Activated CD4-positive, CD25-positive, alpha-beta regulatory T cell treated with anti-CD3 and anti-CD28 coated beads, Interleukin-2, amount 50 U/mL, for 72 hours (primary cell): ENCODE results near the gene BANF2.

Experiments
- DNase-seq: peaks from one replicate; pipeline ENCODE4 v3.0.0; 2021

BANF2 gene

GRCh38 chr20:17711267-17711627 is 11.5 kb downstream of the BANF2 start:
- no peak for DNase-seq

DNA sequence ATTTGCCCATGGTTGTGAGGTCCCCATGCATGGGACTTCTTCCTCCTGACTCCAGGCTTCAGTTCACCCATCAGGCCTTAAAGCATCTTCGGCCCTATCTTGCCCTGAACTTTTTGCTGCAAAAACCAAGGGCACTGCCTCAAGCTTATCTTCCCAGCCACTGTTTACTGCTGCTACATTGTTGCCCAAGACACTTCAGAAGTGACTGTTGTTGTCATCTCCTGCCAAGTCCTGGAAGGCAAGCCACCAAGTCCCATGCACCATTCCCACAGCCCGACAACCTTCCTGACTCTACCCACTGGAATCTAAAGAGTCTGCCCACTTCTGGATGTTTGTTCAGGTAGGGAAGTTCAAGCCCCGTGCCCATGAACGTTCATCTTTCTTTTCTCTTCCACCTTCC is 12.4 kb downstream of the BANF2 start:
- no peak for DNase-seq

DNA sequence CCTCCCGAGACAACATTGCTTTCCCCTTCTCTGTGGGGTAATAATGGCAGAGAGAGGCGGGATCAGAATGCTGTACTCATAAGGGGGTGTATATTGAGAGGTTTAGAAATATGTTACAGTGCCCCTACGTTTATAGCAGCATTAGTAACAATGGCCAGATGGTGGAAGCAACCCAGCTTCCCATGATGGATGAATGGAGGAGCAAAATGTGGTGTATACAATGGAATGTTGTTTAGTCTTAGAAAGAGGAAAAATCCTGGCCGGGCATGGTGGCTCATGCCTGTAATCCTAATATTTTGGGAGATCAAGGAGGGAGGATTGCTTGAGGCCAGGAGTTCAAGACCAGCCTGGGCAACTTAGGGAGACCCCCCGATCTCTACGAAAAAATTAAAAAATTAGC is 12.9 kb downstream of the BANF2 start:
- no peak for DNase-seq

GRCh38 chr20:17714597-17714996 is 14.8 kb downstream of the BANF2 start:
- no peak for DNase-seq

DNA sequence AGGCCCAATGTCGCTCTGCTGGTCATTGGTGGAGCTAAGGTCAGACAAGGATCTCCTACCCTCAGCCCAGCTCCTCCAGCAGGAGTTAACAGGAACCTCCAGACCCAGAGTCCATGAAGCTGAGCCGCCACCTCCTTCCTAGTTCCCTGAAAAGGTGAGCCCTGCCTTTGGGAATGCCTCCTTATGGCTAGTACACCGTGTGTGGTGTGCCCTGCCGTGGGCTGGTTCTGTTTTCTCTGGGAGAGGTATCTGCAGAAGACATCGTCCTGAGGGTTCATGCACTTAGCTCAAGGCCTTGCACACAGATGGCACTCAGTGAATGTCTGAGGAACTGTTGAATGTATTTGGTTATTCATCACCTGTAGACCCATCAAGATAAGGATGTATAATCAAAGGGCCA is 15.3 kb downstream of the BANF2 start:
- no peak for DNase-seq

- DNase-seq = no peak
These were observed 16.6 kb downstream of the BANF2 start for GRCh38 chr20:17716331-17716730.

DNA sequence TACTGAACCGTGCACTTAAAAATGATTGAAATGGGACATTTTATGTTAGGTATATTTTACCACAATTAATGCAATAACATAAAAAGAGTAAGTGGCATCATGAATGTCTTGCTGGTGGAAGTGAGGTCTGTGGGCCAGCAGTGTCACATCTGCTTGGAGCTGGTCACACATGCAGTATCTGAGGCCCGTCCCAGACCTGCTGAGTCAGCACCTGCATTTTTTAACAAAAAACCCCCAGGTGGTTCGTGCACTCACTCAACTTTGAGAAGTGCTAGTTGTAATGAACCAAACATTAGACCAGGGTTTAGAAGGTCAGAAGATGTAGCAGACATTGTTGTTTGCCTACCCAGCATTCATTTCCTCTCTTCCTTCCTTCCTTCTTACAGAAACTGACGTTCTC is 21.0 kb downstream of the BANF2 start:
- DNase-seq = no peak

DNA sequence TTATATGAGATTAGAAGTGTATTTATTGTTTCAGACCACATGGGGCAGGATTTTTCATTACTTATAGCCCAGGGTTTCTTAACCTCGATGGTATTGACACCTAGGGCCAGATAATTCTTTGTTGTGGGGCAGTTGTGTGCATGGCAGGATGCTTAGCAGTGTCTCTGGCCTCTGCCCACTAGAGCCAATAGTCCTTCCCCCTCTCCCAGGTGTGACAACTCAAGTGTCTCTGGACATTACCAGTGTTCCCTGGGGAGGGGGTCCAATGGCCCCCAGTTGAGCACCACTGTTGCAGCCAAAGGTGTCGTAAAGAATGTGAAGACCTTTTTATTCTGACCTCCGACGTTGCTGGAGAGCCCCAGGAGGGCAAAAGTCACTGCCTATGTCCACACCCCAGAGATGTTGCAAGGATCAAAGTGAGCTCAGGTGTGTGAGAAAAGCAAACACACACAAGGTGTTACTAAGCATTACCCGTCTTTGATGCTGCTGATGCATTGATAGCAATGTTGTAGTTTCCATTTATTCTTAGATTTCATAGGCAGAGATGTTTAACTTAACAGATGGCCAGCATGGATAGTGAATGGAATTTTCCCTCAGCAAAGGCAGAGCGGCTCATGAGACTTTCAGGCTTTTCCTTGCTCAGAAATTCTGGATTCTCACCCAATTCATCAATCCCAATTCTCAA is 22.2 kb downstream of the BANF2 start:
- DNase-seq = no peak

DNA sequence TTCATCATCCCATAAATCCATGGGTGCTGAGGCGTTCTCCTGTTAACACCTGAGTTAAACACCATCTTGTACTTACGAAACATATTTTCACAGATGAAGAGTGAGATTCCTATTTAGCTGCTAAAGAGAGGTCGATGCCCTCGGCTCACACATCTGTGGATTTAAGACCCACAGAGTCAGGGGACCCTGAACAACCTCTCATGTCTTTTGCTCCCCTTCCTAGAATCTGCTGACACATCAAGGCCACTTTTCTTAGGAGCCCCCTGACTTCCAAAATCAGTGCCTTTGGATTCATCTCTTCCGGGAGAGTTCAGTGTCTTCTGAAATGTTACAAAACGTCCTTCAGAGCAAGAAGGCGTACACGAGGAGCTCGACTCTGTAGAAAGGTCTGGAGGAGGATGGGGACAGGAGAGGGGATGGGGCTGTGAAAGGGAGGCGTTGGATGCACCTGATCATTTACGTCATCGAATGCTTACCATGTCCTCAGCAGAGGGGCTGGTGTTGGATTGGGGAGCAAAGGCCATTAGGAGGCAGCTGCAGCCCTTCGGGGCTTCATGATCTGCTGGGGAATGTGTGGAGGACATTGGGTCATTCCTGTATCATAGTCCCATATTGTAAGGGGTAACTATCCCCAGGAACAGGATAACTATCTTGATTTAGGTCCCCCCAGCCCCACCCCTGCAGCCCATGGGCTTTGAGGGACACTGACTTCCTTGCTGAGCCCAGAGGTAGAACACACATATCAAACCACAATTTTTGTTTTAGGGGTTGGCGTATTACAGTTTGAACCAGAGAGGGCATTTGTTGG is 22.9 kb downstream of the BANF2 start:
- no peak for DNase-seq

DNA sequence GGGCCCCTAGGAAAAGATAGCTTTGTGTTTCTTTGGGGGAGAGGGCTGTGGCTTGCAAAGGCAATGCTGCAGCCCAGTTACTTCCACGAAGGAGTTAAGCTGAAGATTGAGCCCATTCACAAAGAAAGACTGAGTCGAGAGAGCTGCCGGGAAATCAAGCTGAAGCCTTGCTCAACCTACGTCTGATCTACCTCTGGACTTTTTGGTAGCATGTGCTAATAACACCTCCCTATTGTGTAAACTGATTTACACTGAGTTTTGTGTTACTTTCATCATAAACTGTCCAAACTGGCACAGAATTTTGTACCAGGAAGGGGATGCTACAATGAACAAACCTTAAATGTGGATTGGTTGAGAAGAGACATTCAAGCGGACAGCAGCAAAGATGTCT is 23.5 kb downstream of the BANF2 start:
- DNase-seq = no peak

DNA sequence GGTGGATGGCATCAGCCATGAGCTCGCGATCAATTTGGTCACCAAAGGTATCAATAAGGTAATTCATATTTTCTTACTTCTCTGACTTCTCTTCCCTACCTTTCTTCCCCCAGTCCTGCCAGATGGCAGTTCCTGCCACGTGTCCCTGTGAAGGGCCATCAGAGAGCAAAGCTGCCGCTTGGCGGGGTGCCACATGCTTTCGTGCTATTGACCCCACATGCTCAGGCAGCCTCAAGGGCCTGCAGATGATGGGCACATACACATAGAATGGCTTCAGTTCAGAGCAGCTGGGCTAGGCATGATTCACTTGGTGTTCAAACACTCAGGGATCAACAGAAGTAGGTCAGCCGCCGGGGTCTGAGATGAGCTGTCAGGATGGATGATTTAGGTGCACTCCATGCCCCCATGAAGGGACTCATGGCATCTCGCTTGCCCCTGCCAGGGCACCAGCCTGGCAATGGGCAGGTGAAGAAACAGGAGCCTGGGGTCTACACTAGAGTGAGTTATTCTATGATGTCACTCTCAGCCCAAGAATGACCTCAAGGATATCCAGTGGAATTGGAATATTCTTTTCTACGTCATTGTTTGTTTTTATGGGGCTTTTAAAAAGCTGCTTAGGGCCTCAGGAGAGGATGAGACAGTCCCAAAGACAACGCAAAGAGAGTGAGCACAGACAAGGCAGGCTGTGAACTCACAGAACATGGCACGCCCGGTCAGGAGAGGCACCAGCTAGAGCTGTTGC is 25.5 kb downstream of the BANF2 start:
- no peak for DNase-seq

GRCh38 chr20:17726902-17727301 is 27.1 kb downstream of the BANF2 start:
- no peak for DNase-seq

DNA sequence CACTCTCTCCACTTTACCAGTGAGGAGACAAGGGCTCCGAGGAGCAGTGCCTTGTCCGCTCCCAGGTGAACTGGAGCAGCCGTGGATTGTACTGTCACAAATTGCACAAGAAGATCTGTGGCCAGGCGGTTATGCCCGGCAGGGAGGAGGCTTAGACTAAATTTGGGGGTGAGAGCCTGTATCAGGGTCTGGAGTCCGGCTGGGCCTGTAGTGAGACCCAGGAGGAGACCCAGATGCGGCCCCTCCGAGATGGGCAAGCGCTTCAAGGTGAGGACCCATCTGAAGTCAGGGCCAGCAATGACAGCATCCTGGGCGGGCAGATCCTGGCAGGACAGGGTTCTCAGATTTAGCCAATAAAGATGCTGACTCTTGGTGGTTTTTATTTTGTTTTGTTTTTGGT is 27.6 kb downstream of the BANF2 start:
- DNase-seq = no peak

DNA sequence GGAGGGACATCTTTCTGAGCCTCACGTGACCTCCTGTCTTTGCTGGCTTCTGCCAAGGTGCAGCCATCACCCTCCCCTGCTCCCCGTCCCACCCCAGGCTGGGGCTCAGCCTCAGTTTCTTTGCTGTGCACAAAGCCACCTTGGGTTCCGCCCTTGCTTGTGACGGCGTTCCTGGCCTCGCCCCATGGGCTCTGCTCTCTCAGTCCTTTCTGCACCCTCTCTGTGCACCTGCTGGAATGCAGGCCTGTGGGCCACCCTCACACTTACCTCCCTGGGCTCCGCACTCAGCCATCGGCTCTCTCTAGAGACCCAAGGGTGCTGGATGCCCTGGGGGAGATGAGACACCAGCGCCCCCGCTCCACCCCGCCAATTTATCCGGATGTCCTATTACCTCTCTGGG is 28.3 kb downstream of the BANF2 start:
- no peak for DNase-seq

DNA sequence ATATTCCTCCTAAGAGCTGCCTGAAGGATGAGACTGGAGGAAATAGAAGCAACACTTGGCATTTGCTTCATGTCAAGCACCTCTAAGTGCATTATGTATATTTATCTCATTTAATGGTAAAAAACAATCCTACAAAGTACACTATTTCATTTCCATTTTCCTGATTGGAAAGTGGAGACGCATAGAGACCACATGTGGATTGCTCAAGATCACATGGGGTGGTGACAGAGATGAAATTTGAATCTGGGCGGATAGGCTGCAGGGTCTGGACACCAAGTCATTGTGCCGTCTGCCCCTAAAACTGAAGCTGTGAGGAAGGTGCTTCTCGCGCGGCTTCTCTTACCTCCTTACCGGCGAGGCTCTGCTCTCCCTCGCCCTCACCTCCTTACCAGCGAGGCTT is 30.3 kb downstream of the BANF2 start:
- no peak for DNase-seq

GRCh38 chr20:17731233-17731632 is 31.5 kb downstream of the BANF2 start:
- DNase-seq = no peak

- DNase-seq = no peak
These were observed 33.2 kb downstream of the BANF2 start for GRCh38 chr20:17732907-17733521.

DNA sequence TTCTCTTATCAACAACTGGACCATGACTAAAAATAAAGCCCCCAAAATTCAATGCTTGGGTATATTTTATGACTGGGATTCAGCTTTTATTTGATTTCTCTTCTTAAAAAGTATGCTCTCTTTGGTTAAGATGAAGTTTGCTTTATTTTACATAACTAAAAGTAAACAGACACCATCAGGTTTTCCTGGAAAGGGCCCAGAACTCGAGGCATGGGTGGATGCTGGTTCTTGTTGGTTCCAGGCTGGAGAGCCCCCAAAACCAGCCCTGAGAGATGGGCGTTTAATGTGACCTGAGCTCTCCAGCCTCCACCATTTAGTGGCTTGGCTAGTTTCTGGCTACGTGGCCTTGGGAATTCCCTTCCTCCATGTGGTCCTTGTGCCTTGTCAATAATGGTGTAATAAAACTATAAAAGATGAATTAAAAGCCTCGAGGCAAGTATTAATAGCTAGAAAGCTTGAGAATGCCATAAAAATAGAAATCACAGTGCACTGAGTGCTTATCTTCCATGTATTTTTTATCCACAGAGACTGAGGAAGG is 34.1 kb downstream of the BANF2 start:
- DNase-seq = no peak

DNA sequence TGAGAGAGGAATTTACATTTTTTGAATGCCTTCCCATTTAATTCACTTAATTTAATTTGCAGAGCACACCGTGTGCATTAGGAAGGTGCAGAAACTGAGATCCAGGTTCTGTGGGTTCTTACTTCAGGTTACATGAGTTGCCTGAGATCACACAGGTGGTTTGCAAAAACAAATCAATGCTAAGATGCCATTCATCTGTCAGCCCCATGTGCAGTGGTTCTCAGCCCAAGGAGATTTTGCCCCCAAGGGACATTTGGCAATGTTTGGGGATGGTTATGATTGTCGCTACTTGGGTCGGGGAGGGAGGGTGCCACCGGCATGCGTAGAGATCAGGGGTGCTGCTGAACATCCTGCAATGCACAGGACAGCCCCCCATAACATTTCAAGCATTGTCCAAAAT is 34.6 kb downstream of the BANF2 start:
- DNase-seq = no peak

GRCh38 chr20:17735206-17735804 is 35.5 kb downstream of the BANF2 start:
- DNase-seq = no peak

DNA sequence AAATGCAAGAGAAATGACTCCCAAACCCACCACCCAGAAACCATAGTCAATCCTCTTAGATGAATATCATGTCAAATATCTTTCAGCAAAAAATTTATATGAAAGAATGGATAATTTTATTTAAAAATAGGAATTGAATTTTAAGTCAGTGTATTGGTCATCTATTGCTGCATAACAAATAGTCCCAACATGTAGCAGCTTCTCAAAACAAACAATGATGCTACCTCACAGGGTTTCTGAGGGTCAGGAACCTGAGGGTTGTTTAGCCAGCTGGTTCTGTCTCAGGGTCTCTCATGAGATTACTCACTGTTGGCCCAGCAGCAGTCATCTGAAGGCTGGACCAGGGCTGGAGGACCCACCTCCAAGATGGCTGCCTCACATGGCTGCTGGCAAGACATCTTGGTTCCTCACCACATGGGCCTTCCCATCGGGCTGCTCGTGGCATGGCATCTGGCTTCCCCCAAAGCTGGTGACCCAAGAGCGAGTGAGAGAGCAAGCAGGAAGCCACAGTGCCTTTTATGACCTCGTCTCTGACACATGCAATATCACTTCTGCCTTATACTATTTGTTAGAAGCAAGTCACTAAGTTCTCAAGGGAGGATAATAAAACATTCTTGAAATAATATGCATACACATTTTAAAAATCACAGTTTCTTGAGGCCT is 36.3 kb downstream of the BANF2 start:
- DNase-seq = no peak

- no peak for DNase-seq
These were observed 38.4 kb downstream of the BANF2 start for GRCh38 chr20:17738154-17738553.
